Activated gamma-delta T cell treated with Interleukin-2 at 50 U/mL for 16 hours (primary cell): ENCODE results near the gene PPM1J.

Source experiments
- DNase-seq: peaks from one replicate; pipeline ENCODE4 v3.0.0-alpha.2; 2020

Gene PPM1J

GRCh38 chr1:112687785-112688496, 27.2 kb downstream of the PPM1J start:
- no peak for DNase-seq

- no peak for DNase-seq
These were observed 27.8 kb downstream of the PPM1J start for GRCh38 chr1:112687361-112687760.

GRCh38 chr1:112686835-112687234, 28.3 kb downstream of the PPM1J start:
- no peak for DNase-seq

GRCh38 chr1:112686417-112686816, 28.7 kb downstream of the PPM1J start:
- DNase-seq: no peak

GRCh38 chr1:112685913-112686312, 29.2 kb downstream of the PPM1J start:
- DNase-seq: no peak

GRCh38 chr1:112678605-112679004, 36.5 kb downstream of the PPM1J start:
- DNase-seq: no peak

- no peak for DNase-seq
These were observed 37.6 kb downstream of the PPM1J start for GRCh38 chr1:112677501-112677900.

GRCh38 chr1:112676543-112676942, 38.6 kb downstream of the PPM1J start:
- no peak for DNase-seq

GRCh38 chr1:112675728-112676381, 39.3 kb downstream of the PPM1J start:
- no peak for DNase-seq

GRCh38 chr1:112674986-112675727, 40.0 kb downstream of the PPM1J start:
- DNase-seq: peak; percentile 21

GRCh38 chr1:112674440-112674985, 40.6 kb downstream of the PPM1J start, which contains the start of gene MOV10:
MOV10 (plus strand) TSS chr1:112674659; CDS start chr1:112674913, 254 bp downstream.
- peak; percentile 50 for DNase-seq

GRCh38 chr1:112673592-112674439, 41.3 kb downstream of the PPM1J start:
- no peak for DNase-seq

- DNase-seq: no peak
These were observed 42.3 kb downstream of the PPM1J start for GRCh38 chr1:112672842-112673241.

- DNase-seq: no peak
These were observed 43.1 kb downstream of the PPM1J start for GRCh38 chr1:112672009-112672408.

GRCh38 chr1:112666946-112667345, 48.2 kb downstream of the PPM1J start:
- DNase-seq: no peak

- DNase-seq: no peak
These were observed 49.3 kb downstream of the PPM1J start for GRCh38 chr1:112665857-112666256.
